ENCODE measurements around the gene NUDT9.
"Not testable (repeated sequence)": the region's sequence is repeated elsewhere in the genome, so short reads cannot be mapped to it uniquely, and the experiment has no call there.

NUDT9 gene

GRCh38 chr4:87406462-87406861 is 15.9 kb upstream of the NUDT9 start:
- H3K36me3 ChIP-seq, result no peaks in the 10 kb centered on the region
- no peaks in the 10 kb centered on the region for H3K27me3 ChIP-seq (ENCODE audit: insufficient read depth, low read depth, severe bottlenecking)
- no peak for TF ChIP-seq CTCF (IDR thresholded peaks at IDR 0.05; ENCODE audit: low read depth, low read length)
- DNase-seq, result no peak
- no peaks in the 10 kb centered on the region for H3K9me3 ChIP-seq (ENCODE audit: severe bottlenecking)
- no peak overlapping the region for H3K27ac ChIP-seq
- H3K4me3 ChIP-seq (ENCODE audit: low read depth, low read length), result no peak overlapping the region

GRCh38 chr4:87406902-87407301 is 15.5 kb upstream of the NUDT9 start:
- not testable (repeated sequence) for H3K36me3 ChIP-seq; H3K9me3 ChIP-seq (ENCODE audit: severe bottlenecking); H3K27me3 ChIP-seq (ENCODE audit: insufficient read depth, low read depth, severe bottlenecking); H3K4me3 ChIP-seq (ENCODE audit: low read depth, low read length); H3K27ac ChIP-seq; DNase-seq

GRCh38 chr4:87409420-87409939 is 12.9 kb upstream of the NUDT9 start:
- H3K27me3 ChIP-seq (ENCODE audit: insufficient read depth, low read depth, severe bottlenecking), result no peaks in the 10 kb centered on the region
- no peak overlapping the region for H3K27ac ChIP-seq
- no peak for TF ChIP-seq CTCF (IDR thresholded peaks at IDR 0.05; ENCODE audit: low read depth, low read length)
- DNase-seq, result no peak
- H3K36me3 ChIP-seq, result no peaks in the 10 kb centered on the region
- no peak overlapping the region for H3K4me3 ChIP-seq (ENCODE audit: low read depth, low read length)
- peaks cover 6% of the 10 kb centered on the region for H3K9me3 ChIP-seq (ENCODE audit: severe bottlenecking)

- Histone ChIP-seq H3K9me3 (ENCODE audit: severe bottlenecking) (peaks cover 6% of the 10 kb centered on the region), H3K36me3 (no peaks in the 10 kb centered on the region), H3K27ac (no peak overlapping the region), H3K27me3 (ENCODE audit: insufficient read depth, low read depth, severe bottlenecking) (no peaks in the 10 kb centered on the region), H3K4me3 (ENCODE audit: low read depth, low read length) (no peak overlapping the region)
- TF ChIP-seq CTCF (IDR thresholded peaks at IDR 0.05; ENCODE audit: low read depth, low read length), result no peak
- no peak for DNase-seq
Observed at GRCh38 chr4:87410157-87410556, 12.2 kb upstream of the NUDT9 start.

GRCh38 chr4:87410679-87411078 is 11.7 kb upstream of the NUDT9 start:
- H3K4me3 ChIP-seq (ENCODE audit: low read depth, low read length), result no peak overlapping the region

GRCh38 chr4:87414816-87415215 is 7.6 kb upstream of the NUDT9 start:
- Histone ChIP-seq H3K9me3 (ENCODE audit: severe bottlenecking) (peaks cover 16% of the 10 kb centered on the region), H3K27me3 (ENCODE audit: insufficient read depth, low read depth, severe bottlenecking) (no peaks in the 10 kb centered on the region), H3K4me3 (ENCODE audit: low read depth, low read length) (no peak overlapping the region), H3K27ac (no peak overlapping the region), H3K36me3 (no peaks in the 10 kb centered on the region)
- no peak for TF ChIP-seq CTCF (IDR thresholded peaks at IDR 0.05; ENCODE audit: low read depth, low read length)
- DNase-seq, result no peak

More at GRCh38 chr4:87410679-87411078, 11.7 kb upstream of the NUDT9 start:
- no peak for TF ChIP-seq CTCF (IDR thresholded peaks at IDR 0.05; ENCODE audit: low read depth, low read length)
- Histone ChIP-seq H3K27ac (no peak overlapping the region), H3K27me3 (ENCODE audit: insufficient read depth, low read depth, severe bottlenecking) (no peaks in the 10 kb centered on the region), H3K9me3 (ENCODE audit: severe bottlenecking) (peaks cover 6% of the 10 kb centered on the region), H3K36me3 (no peaks in the 10 kb centered on the region)
- DNase-seq, result no peak
